GM23338 (cell line): ENCODE results near the gene ARHGEF37. TPM values are rescaled to one million over a fixed set of nuclear protein-coding genes. Genes with fewer than 3 reads are reported as not detected.

ENCODE experiments used
- ATAC-seq: fragments of 200-7000 bp; cut with Tn5 transposase; 3 replicates; pipeline ENCODE4 v1.9.1; 2020
- DNase-seq: peaks from one replicate; pipeline ENCODE4 v3.0.0-alpha.2; 2015; ENCODE audit warnings: low spot score
- H2AFZ ChIP-seq: fragments of 200-600 bp; sonication (generic); 2 replicates; pipeline ENCODE4 v1.8.0; 2016; ENCODE audit warnings: antibody characterized with exemption, mild to moderate bottlenecking, moderate library complexity
- H3F3A ChIP-seq: fragments of 200-600 bp; sonication (generic); replicated peaks from 2 replicates; pipeline ENCODE4 v1.8.0; 2017; ENCODE audit warnings: antibody characterized with exemption, mixed run types, low read depth
- H3K27ac ChIP-seq: fragments of 200-600 bp; sonication (generic); 2 replicates; pipeline ENCODE4 v1.6.1; 2016; ENCODE audit warnings: low read depth
- H3K27me3 ChIP-seq: fragments of 200-600 bp; sonication (generic); 2 replicates; pipeline ENCODE4 v1.8.0; 2016; ENCODE audit warnings: mild to moderate bottlenecking, mixed run types, moderate library complexity; ENCODE audit not compliant: insufficient read depth
- H3K36me3 ChIP-seq: fragments of 200-600 bp; sonication (generic); 2 replicates; pipeline ENCODE4 v1.8.0; 2016; ENCODE audit warnings: mild to moderate bottlenecking; ENCODE audit not compliant: insufficient read depth
- H3K4me1 ChIP-seq: fragments of 200-600 bp; sonication (generic); 2 replicates; pipeline ENCODE4 v1.8.0; 2016; ENCODE audit warnings: mild to moderate bottlenecking, moderate library complexity; ENCODE audit not compliant: insufficient read depth
- H3K4me2 ChIP-seq: fragments of 200-600 bp; sonication (generic); 2 replicates; pipeline ENCODE4 v1.7.1; 2017; ENCODE audit warnings: mixed run types
- H3K4me3 ChIP-seq: fragments of 200-600 bp; sonication (generic); 2 replicates; pipeline ENCODE4 v1.6.1; 2016; ENCODE audit warnings: mixed run types
- H3K79me2 ChIP-seq: fragments of 200-600 bp; sonication (generic); replicated peaks from 2 replicates; pipeline ENCODE4 v1.8.0; 2017; ENCODE audit warnings: mild to moderate bottlenecking; ENCODE audit not compliant: insufficient read depth
- H3K9me2 ChIP-seq: fragments of 200-600 bp; sonication (generic); 2 replicates; pipeline ENCODE4 v1.8.0; 2017; ENCODE audit not compliant: insufficient read depth
- H4K20me1 ChIP-seq: fragments of 200-600 bp; sonication (generic); replicated peaks from 2 replicates; pipeline ENCODE4 v1.8.0; 2017; ENCODE audit warnings: mild to moderate bottlenecking; ENCODE audit not compliant: insufficient read depth
- H3K27ac Mint-ChIP-seq: 2 replicates; pipeline ENCODE4 v1.8.0; 2020; ENCODE audit warnings: inconsistent platforms, mild to moderate bottlenecking, moderate library complexity, mixed read lengths
- H3K27me3 Mint-ChIP-seq: 3 replicates; pipeline ENCODE4 v1.8.0; 2022; ENCODE audit warnings: low read depth, mild to moderate bottlenecking, moderate library complexity, mixed read lengths, inconsistent platforms; ENCODE audit not compliant: insufficient read depth, poor library complexity
- H3K36me3 Mint-ChIP-seq: 3 replicates; pipeline ENCODE4 v1.8.0; 2021; ENCODE audit warnings: low read depth, mild to moderate bottlenecking, inconsistent platforms, moderate library complexity, mixed read lengths
- H3K4me1 Mint-ChIP-seq: 3 replicates; pipeline ENCODE4 v1.8.0; 2020; ENCODE audit warnings: mild to moderate bottlenecking, inconsistent platforms, mixed read lengths
- H3K4me3 Mint-ChIP-seq: 3 replicates; pipeline ENCODE4 v1.8.0; 2021; ENCODE audit warnings: moderate library complexity, mild to moderate bottlenecking, inconsistent platforms, mixed read lengths
- H3K9me3 Mint-ChIP-seq: 3 replicates; pipeline ENCODE4 v1.8.0; 2020; ENCODE audit warnings: moderate library complexity, mild to moderate bottlenecking, inconsistent platforms, mixed read lengths
- CREB1 ChIP-seq: fragments of 250-450 bp; sonication (Bioruptor Pico); IDR thresholded peaks from 2 replicates; pipeline ENCODE4 v1.5.0; 2020; ENCODE audit warnings: low read depth, mild to moderate bottlenecking, moderate library complexity
- EZH2phosphoT487 ChIP-seq: fragments of 200-600 bp; sonication (generic); IDR thresholded peaks from one replicate; pipeline ENCODE4 v1.8.1; 2018; ENCODE audit warnings: antibody characterized with exemption; ENCODE audit not compliant: unreplicated experiment
- JUNB ChIP-seq: IDR thresholded peaks from one replicate; pipeline ENCODE4 v1.6.1; 2016; ENCODE audit warnings: antibody characterized with exemption; ENCODE audit not compliant: unreplicated experiment
- POLR2AphosphoS5 ChIP-seq: IDR thresholded peaks from 2 replicates; pipeline ENCODE4 v1.6.1; 2016; ENCODE audit warnings: antibody characterized with exemption, low read depth
- STAT1 ChIP-seq: IDR thresholded peaks from one replicate; pipeline ENCODE4 v1.6.1; 2016; ENCODE audit warnings: antibody characterized with exemption; ENCODE audit not compliant: unreplicated experiment
- ZNF114 ChIP-seq: fragments of 250-450 bp; sonication (Bioruptor Pico); IDR thresholded peaks from 2 replicates; pipeline ENCODE4 v1.5.0; 2020; ENCODE audit warnings: mild to moderate bottlenecking, moderate library complexity
- ZNF331 ChIP-seq: fragments of 250-450 bp; sonication (Bioruptor Pico); IDR thresholded peaks from 2 replicates; pipeline ENCODE4 v1.5.0; 2020; ENCODE audit warnings: low read depth, mild to moderate bottlenecking, moderate library complexity
- polyA plus RNA-seq: library from polyadenylated mRNA; unstranded; fragments of >200 nt; fragmentation: Nextera tagmentation; extraction: Ambion mirVana; gene quantifications from 2 replicates; pipeline ENCODE4 v1.2.1, GENCODE V29; 2016
- total RNA-seq: library from RNA; depleted of rRNA; stranded (reverse); fragments of >200 nt; shearing (Covaris generic); gene quantifications from 2 replicates; pipeline ENCODE4 v1.2.3, GENCODE V29; 2014
- TF ChIP-seq, protein P1 (sequence below), 2 experiments: fragments of 200-600 bp in 1 of 2; sonication (generic) in 1 of 2; conservative IDR thresholded peaks; 2 replicates each; pipeline versions ENCODE4 v1.5.1 to v1.6.1; 2016 to 2017; ENCODE audit warnings: antibody characterized with exemption in 2 of 2, low read depth in 2 of 2, mild to moderate bottlenecking in 2 of 2, moderate library complexity in 1 of 2
- TF ChIP-seq, protein P2 (sequence below): IDR thresholded peaks from 2 replicates; pipeline ENCODE4 v1.6.1; 2016; ENCODE audit warnings: antibody characterized with exemption

ARHGEF37 gene
- total and polyA plus RNA-seq, 2 experiments from 2014 or later, result 0.14 to 0.79 TPM

DNA sequence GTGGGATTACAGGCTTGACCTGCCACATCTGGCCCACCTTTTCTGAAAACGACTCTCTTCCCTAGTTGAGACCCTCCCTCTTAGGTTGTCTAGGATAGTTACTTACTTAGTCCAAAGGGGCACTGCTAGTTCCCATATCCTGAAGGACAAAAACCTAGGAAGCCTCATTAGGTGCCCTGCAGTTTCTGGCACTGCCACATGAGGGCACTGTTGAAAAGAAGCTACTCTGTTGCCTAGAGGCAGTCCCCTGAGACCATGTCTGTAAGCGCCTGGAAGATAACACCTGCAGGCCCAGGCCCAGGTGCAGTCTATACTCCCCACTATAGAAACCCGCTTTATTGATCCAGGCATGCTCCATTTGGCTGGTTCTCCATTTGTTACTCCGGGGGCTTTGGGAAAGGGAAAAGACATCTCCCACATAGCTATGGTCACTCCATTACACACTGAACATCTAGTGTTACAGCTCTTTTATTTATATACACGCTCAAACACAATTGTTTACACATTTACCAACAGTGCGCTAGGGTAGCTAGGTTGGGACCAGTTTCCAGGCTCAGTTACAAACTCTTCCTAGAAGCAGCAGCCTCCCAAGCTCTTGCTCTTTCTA is 75.4 kb downstream of the ARHGEF37 start:
- Histone ChIP-seq H3K4me2 (no peak overlapping the region), H4K20me1 (no peaks in the 10 kb centered on the region), H3K36me3 (no peaks in the 10 kb centered on the region), H3K79me2 (no peaks in the 10 kb centered on the region), H2AFZ (0 out of 2 replicates have a peak overlapping the region, but pooled peaks have one; percentile 32), H3K27ac (no peak overlapping the region), H3K9me2 (peaks cover 3% of the 10 kb centered on the region; the same call in 1 of the 2 replicates), H3K27me3 (no peaks in the 10 kb centered on the region), H3K4me3 (no peak overlapping the region), H3F3A (no peaks in the 10 kb centered on the region), H3K4me1 (no peaks in the 10 kb centered on the region)
- TF ChIP-seq JUNB (no peak), EZH2phosphoT487 (no peak), ZNF331 (CRISPR knock-in tag) (no peak), POLR2AphosphoS5 (no peak), CREB1 (CRISPR knock-in tag) (no peak)
- TF ChIP-seq, protein P1, sequence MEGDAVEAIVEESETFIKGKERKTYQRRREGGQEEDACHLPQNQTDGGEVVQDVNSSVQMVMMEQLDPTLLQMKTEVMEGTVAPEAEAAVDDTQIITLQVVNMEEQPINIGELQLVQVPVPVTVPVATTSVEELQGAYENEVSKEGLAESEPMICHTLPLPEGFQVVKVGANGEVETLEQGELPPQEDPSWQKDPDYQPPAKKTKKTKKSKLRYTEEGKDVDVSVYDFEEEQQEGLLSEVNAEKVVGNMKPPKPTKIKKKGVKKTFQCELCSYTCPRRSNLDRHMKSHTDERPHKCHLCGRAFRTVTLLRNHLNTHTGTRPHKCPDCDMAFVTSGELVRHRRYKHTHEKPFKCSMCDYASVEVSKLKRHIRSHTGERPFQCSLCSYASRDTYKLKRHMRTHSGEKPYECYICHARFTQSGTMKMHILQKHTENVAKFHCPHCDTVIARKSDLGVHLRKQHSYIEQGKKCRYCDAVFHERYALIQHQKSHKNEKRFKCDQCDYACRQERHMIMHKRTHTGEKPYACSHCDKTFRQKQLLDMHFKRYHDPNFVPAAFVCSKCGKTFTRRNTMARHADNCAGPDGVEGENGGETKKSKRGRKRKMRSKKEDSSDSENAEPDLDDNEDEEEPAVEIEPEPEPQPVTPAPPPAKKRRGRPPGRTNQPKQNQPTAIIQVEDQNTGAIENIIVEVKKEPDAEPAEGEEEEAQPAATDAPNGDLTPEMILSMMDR (conservative IDR thresholded peaks at IDR 0.05; ENCODE audit: low read depth in 2 of 2), result peak; percentile 93 to 96
- peaks cover 7% of the 10 kb centered on the region for H3K27me3 Mint-ChIP-seq
- H3K27ac Mint-ChIP-seq, result no peak overlapping the region
- no peaks in the 10 kb centered on the region for H3K9me3 Mint-ChIP-seq
- H3K4me1 Mint-ChIP-seq, result peaks cover 3% of the 10 kb centered on the region; the same call in 2 of the 3 replicates
- DNase-seq, result peak; percentile 91
- peak; percentile 94 for ATAC-seq
- no peaks in the 10 kb centered on the region for H3K36me3 Mint-ChIP-seq
- H3K4me3 Mint-ChIP-seq, result no peak overlapping the region

DNA sequence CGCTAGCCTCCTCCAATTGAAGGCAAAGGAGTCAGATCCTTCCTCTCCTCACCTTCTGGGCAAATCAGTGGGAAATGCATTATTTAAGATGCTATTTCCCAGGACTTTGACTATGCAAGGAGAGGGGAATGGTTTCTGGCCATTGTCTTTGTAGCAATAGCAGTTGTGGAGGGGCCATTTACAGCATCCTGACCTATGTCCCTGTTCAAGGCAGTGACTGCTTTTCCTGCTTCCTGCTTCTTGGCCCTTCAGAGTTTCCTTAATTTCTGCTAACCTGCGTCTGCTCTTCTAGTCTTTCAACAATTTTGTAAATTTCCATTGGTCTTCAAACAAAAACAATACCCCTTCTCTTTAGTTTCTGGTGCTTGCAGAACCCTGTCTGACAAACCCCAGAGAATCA is 76.0 kb downstream of the ARHGEF37 start:
- no peaks in the 10 kb centered on the region for H3K36me3 Mint-ChIP-seq
- peaks cover 3% of the 10 kb centered on the region; the same call in 2 of the 3 replicates for H3K4me1 Mint-ChIP-seq
- Histone ChIP-seq H3K4me1 (no peaks in the 10 kb centered on the region), H3K79me2 (no peaks in the 10 kb centered on the region), H3K27me3 (no peaks in the 10 kb centered on the region), H3K9me2 (peaks cover 3% of the 10 kb centered on the region; the same call in 1 of the 2 replicates), H3F3A (no peaks in the 10 kb centered on the region), H2AFZ (0 out of 2 replicates have a peak overlapping the region, but pooled peaks have one; percentile 32), H4K20me1 (no peaks in the 10 kb centered on the region), H3K36me3 (no peaks in the 10 kb centered on the region), H3K27ac (no peak overlapping the region), H3K4me2 (no peak overlapping the region), H3K4me3 (no peak overlapping the region)
- H3K27ac Mint-ChIP-seq, result no peak overlapping the region
- H3K9me3 Mint-ChIP-seq, result no peaks in the 10 kb centered on the region
- TF ChIP-seq STAT1 (no peak), ZNF114 (CRISPR knock-in tag) (no peak), CREB1 (CRISPR knock-in tag) (no peak), POLR2AphosphoS5 (no peak), ZNF331 (CRISPR knock-in tag) (no peak)
- TF ChIP-seq, protein P2, sequence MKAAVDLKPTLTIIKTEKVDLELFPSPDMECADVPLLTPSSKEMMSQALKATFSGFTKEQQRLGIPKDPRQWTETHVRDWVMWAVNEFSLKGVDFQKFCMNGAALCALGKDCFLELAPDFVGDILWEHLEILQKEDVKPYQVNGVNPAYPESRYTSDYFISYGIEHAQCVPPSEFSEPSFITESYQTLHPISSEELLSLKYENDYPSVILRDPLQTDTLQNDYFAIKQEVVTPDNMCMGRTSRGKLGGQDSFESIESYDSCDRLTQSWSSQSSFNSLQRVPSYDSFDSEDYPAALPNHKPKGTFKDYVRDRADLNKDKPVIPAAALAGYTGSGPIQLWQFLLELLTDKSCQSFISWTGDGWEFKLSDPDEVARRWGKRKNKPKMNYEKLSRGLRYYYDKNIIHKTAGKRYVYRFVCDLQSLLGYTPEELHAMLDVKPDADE, result no peak
- peaks cover 7% of the 10 kb centered on the region for H3K27me3 Mint-ChIP-seq
- DNase-seq (no peak), ATAC-seq (no peak)
- no peak overlapping the region for H3K4me3 Mint-ChIP-seq
